HT-29 (cell line): ENCODE results near the gene CRHR2. TPM values are rescaled to one million over a fixed set of nuclear protein-coding genes. Genes with fewer than 3 reads are reported as not detected.

Source experiments
- DNase-seq: peaks from one replicate; pipeline ENCODE4 v3.0.0-alpha.2; 2015; ENCODE audit warnings: low spot score
- total RNA-seq: library from RNA; depleted of rRNA; stranded (reverse); fragments of >200 nt; shearing (Covaris generic); gene quantifications from 2 replicates; pipeline ENCODE4 v1.2.3, GENCODE V29; 2014; rRNA removed

CRHR2 gene
- total RNA-seq, 1 experiment from 2014 or later: not detected

DNA sequence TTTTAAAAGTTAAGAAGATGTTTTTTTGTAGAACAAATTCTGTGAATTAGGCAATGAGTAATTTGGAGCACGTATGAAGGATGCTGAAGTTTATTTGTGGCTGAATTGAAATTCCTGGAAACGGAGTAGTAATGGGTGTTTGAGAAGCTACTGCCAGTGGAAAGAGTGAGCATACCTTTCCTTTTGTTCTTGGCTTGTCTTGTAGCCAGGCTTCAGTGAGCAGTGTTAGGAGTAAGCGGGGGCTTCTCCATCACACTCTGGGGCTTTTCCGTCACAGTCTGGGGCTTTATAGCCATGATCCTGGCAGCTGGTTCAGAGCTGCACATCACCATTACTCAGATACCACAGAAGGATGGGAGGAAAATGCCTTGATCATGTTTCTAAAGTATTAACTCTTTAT lies 55.2 kb downstream of the CRHR2 start:
- DNase-seq: no peak

DNA sequence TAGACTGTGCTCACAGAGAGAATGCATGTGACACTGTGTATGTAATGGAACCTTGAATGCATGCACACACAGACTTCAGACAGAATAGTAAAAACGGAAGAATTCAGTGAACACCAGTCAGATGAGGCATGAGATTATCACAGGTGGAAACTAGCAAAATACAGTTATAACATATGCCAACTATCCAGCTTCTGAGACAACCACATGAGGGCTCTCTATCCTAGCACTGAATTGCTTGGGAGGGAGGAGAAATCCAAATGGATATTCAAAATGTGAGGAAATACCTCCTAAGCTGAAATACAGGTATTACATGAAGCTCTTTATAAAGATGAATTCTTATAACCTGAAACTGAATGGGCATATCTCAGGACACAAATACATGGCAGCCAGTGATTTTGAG lies 57.0 kb downstream of the CRHR2 start:
- peak; percentile 5 for DNase-seq

DNA sequence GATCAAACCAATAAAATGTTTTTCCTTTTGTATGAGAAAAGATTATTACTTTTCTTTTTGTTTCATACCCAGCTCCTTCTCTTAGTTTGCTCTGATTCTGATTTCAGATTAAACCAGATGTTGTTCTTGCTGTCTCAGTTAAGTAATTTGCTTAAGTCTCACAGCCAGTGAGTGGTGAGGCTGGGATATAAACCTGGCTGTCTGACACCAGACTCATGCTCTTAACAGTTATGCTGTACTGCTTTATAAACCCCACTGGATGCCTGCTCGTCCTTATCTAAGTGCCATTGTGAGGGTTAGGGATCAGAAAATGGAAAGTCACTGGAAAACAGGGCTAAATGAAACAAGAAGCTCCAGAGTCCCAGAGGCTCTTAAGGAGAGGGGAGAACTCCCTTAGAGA lies 63.3 kb downstream of the CRHR2 start:
- no peak for DNase-seq

- DNase-seq: no peak
These were observed 64.1 kb downstream of the CRHR2 start for GRCh38 chr7:30618080-30618676.

GRCh38 chr7:30617359-30617758 lies 64.9 kb downstream of the CRHR2 start:
- no peak for DNase-seq

DNA sequence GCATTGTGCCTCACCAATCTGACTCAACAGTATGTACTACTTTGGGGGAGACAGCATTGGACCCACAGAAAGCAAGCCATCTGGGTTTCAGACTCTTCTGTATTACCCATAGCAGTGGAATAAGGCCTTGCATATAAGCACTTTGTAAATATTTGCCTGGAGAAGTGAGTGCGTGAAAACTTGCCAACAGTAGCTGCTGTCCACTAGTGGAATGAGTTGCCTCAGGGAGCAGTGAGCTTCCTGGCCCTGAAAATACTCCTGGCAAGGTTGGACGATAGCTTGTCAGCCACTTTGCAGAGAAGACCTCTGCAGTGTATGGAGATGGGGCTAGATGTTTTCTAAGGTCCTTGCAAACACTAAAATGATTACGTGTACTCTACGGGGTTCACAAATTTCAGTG lies 65.9 kb downstream of the CRHR2 start:
- DNase-seq: no peak

DNA sequence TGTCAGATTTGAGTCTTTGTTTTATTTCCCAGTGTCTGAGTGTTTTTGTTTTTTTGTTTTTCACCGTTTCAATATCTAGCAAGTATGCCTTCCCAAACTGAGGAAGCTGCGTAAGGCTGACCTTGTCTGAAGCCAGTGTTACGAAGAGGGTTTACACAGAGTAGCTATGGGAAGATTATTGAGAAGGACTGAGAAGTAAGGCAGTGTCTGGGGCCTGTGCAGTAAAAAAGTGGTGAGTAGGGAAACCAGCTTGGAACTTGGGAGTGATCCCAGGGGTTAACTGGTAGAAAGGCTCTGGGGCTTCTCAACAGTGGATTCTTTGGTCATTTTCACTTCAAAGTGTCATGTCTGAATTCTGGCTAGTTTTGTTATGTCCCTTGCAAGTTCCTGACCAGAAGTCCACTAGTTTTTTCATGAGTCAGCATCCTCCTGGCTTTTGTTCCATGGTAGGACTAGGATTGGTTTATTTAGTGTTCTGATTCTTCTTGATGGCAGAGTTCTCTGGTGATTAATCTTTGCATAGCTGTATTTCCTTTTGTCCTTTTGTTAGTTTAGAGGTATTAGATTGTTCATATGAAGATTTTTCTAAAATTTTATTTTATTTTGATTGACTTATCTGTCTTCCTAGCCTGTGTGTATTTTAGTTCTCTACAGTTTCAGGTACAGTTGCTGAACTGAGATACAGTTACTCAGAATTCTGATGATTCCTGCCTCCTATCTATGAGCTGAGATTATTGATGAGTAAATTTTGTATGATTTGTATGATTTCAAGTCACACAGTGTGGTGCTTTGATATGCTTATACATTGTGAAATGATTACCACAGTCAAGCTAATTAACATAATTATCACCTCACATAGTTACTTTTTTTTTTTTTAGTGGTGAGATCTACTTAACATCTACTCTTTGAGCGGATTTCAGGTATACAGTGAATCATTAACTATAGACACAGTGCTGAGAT lies 68.6 kb downstream of the CRHR2 start:
- DNase-seq: no peak

GRCh38 chr7:30612658-30613265 lies 69.5 kb downstream of the CRHR2 start:
- DNase-seq: no peak

GRCh38 chr7:30605832-30606231 lies 76.4 kb downstream of the CRHR2 start:
- no peak for DNase-seq

GRCh38 chr7:30604901-30605300 lies 77.4 kb downstream of the CRHR2 start:
- no peak for DNase-seq

Other genes with a start within 250 kb of the CRHR2 start
- 5.5 and 6.2 TPM in 2 replicates for gene NOD1, start 203.7 kb downstream of the CRHR2 start, total RNA-seq
- gene GGCT, start 177.6 kb downstream of the CRHR2 start, total RNA-seq: 123 TPM in 2 replicates
- 140 and 145 TPM in 2 replicates for gene GARS1, start 87.6 kb downstream of the CRHR2 start, total RNA-seq
- not detected in 2 replicates for gene INMT, start 69.7 kb upstream of the CRHR2 start, total RNA-seq
- 3.5 TPM in 2 replicates for gene MINDY4, start 89.0 kb upstream of the CRHR2 start, total RNA-seq
- gene AQP1, start 229.4 kb upstream of the CRHR2 start, total RNA-seq: 8.2 and 9.8 TPM in 2 replicates